OCI-LY7 (cell line): ENCODE results near the gene STAT1.
"Not testable (repeated sequence)": the region's sequence is repeated elsewhere in the genome, so short reads cannot be mapped to it uniquely, and the experiment has no call there.

ENCODE experiments used
- EZH2phosphoT487 ChIP-seq: fragments of 200-600 bp; sonication (generic); IDR thresholded peaks from 2 replicates; pipeline ENCODE4 v1.6.1; 2018; ENCODE audit warnings: low read depth, borderline replicate concordance, mild to moderate bottlenecking, mixed run types, antibody characterized with exemption, low read length, moderate library complexity, mixed read lengths
- TF ChIP-seq, protein P1 (sequence below): fragments of 200-600 bp; sonication (generic); conservative IDR thresholded peaks from 2 replicates; pipeline ENCODE4 v1.5.1; 2014; ENCODE audit warnings: mild to moderate bottlenecking, antibody characterized with exemption, low read length, moderate library complexity, mixed read lengths

DNA sequence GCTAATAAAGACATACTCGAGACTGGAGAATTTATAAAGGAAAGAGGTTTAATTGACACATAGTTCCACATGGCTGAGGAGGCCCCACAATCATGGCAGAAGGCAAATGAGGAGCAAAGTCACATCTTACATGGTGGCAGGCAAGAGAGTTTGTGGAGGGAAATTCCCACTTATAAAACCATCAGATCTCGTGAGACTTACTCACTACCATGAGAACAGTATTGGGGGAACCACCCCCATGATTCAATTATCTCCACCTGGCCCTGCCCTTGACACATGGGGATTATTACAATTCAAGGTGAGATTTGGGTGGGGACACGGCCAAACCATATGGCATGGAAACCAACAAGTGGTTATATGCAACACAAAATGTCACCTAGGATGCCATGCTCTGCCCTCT is 18.7 kb downstream of the STAT1 start:
- TF ChIP-seq, protein P1, sequence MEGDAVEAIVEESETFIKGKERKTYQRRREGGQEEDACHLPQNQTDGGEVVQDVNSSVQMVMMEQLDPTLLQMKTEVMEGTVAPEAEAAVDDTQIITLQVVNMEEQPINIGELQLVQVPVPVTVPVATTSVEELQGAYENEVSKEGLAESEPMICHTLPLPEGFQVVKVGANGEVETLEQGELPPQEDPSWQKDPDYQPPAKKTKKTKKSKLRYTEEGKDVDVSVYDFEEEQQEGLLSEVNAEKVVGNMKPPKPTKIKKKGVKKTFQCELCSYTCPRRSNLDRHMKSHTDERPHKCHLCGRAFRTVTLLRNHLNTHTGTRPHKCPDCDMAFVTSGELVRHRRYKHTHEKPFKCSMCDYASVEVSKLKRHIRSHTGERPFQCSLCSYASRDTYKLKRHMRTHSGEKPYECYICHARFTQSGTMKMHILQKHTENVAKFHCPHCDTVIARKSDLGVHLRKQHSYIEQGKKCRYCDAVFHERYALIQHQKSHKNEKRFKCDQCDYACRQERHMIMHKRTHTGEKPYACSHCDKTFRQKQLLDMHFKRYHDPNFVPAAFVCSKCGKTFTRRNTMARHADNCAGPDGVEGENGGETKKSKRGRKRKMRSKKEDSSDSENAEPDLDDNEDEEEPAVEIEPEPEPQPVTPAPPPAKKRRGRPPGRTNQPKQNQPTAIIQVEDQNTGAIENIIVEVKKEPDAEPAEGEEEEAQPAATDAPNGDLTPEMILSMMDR, result not testable (repeated sequence)
- TF ChIP-seq EZH2phosphoT487, result not testable (repeated sequence)
